ENCODE measurements around the gene UBE3B.

DNA sequence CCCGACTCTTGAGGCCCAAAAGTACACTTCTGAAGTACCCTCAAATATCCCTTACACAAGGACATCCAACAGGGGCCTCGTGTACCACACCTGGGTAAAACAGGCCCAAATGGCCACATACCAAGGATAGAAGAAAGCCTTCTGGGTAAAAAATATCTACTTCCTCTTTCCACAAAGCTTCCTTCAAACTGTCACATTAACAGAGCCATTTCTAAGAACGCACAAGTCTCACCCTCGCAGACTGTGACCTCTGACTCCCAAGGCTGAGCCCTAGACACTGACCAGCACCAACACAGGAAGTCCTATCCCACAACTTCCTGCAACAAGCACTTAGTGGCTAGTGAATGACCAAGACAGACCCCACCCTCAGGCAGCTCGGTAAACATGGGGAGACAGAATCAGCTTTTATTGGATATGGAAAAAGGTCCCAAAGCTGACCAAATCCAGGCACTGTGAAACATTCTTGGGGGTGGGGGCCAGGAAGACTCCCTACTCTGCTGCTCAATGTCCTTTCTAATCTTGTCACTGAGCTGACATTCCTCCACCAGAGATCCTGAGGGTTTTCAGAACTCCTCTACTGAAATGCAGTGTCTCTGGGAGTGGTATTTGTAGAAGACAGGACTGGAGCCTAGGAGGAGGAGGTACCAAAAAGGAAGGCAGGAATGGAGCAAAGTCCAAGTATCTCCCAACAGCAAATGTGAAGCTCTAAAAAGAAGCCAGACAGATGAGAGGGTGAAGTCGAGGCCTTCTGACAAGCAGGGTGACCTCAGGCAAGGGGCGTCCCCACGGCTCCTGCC, 16.2 kb upstream of the UBE3B start:
- TF ChIP-seq SUZ12 (IDR thresholded peaks at IDR 0.05; ENCODE audit: extremely low read depth, insufficient read depth, insufficient read length) = no peak
- TF ChIP-seq YY1 (IDR thresholded peaks at IDR 0.05; ENCODE audit: insufficient read depth, insufficient read length) = no peak
- TF ChIP-seq ZNF274 (IDR thresholded peaks at IDR 0.05; ENCODE audit: low read depth, low read length) = no peak

All from NT2/D1 (cell line).